SIG-M5 (cell line): Measurements from ENCODE around the gene ADAP1.
A peak's percentile ranks its signal among the peaks of the same experiment; 100 is the strongest.
"Not testable (repeated sequence)": the region's sequence is repeated elsewhere in the genome, so short reads cannot be mapped to it uniquely, and the experiment has no call there.

Experiments used
- DNase-seq: peaks from one replicate; lab custom pipeline; 2025; lab: John Stamatoyannopoulos, UW

The ADAP1 gene

GRCh38 chr7:954330-955238 is at the start of gene ADAP1:
TSS of gene ADAP1 (minus strand) at chr7:954680. CDS start at chr7:954477, 203 bp downstream.
- DNase-seq = no peak

- DNase-seq = not testable (repeated sequence)
Observed at GRCh38 chr7:1002445-1002844, 48.0 kb upstream of the ADAP1 start.

- not testable (repeated sequence) for DNase-seq
Observed at GRCh38 chr7:1002026-1002425, 47.5 kb upstream of the ADAP1 start.

- not testable (repeated sequence) for DNase-seq
Observed at GRCh38 chr7:1001069-1001770, 46.7 kb upstream of the ADAP1 start.

- DNase-seq = no peak
Observed at GRCh38 chr7:999941-1000935, 45.8 kb upstream of the ADAP1 start.

- no peak for DNase-seq
Observed at GRCh38 chr7:999149-999879, 44.8 kb upstream of the ADAP1 start.

GRCh38 chr7:997404-998395 is 43.2 kb upstream of the ADAP1 start:
- no peak for DNase-seq

- no peak for DNase-seq
Observed at GRCh38 chr7:996079-996872, 41.8 kb upstream of the ADAP1 start.

GRCh38 chr7:995571-995970 is 41.1 kb upstream of the ADAP1 start:
- DNase-seq = no peak

- no peak for DNase-seq
Observed at GRCh38 chr7:994592-995308, 40.3 kb upstream of the ADAP1 start.

- DNase-seq = peak; percentile 10
Observed at GRCh38 chr7:992709-993607, 38.5 kb upstream of the ADAP1 start.

- no peak for DNase-seq
Observed at GRCh38 chr7:991729-992656, 37.5 kb upstream of the ADAP1 start.

- no peak for DNase-seq
Observed at GRCh38 chr7:990933-991728, 36.7 kb upstream of the ADAP1 start.

- DNase-seq = no peak
Observed at GRCh38 chr7:990352-990932, 36.0 kb upstream of the ADAP1 start.

- no peak for DNase-seq
Observed at GRCh38 chr7:988963-989529, 34.6 kb upstream of the ADAP1 start.
